K562 treated with DMSO at 1 percent for 48 hours (cell line): ENCODE results near the gene VTI1A. TPM values are rescaled to one million over a fixed set of nuclear protein-coding genes. Genes with fewer than 3 reads are reported as not detected.

Source experiments
- total RNA-seq: library from RNA; unstranded; fragments of 300-600 nt; gene quantifications from 2 replicates; pipeline ENCODE4 v1.2.3, GENCODE V29; 2022; ENCODE audit warnings: low replicate concordance; ENCODE audit errors: extremely low read depth

Gene VTI1A
- not detected in 2 replicates for total RNA-seq

GRCh38 chr10:112446855-112447619, at the start of gene VTI1A, which contains the start of gene ZDHHC6:
TSS of gene VTI1A (plus strand) at chr10:112447215. CDS start at chr10:112447374, 159 bp downstream.
TSS of gene ZDHHC6 (minus strand) at chr10:112446914. CDS start at chr10:112445436, 1,478 bp downstream.

Other genes with a start within 250 kb of the VTI1A start
- gene TECTB, start 163.8 kb upstream of the VTI1A start, total RNA-seq: not detected in 2 replicates
- not detected in 2 replicates for gene ACSL5, start 73.1 kb upstream of the VTI1A start, total RNA-seq
- gene ZDHHC6, start 301 bp upstream of the VTI1A start, total RNA-seq: not detected in 2 replicates